Measurements from ENCODE around the gene TCERG1. TPM values are rescaled to one million over a fixed set of nuclear protein-coding genes. Genes with fewer than 3 reads are reported as not detected.

Gene TCERG1
- total RNA-seq, 2 donors from 2014 or later: 41.5 to 147 TPM

DNA sequence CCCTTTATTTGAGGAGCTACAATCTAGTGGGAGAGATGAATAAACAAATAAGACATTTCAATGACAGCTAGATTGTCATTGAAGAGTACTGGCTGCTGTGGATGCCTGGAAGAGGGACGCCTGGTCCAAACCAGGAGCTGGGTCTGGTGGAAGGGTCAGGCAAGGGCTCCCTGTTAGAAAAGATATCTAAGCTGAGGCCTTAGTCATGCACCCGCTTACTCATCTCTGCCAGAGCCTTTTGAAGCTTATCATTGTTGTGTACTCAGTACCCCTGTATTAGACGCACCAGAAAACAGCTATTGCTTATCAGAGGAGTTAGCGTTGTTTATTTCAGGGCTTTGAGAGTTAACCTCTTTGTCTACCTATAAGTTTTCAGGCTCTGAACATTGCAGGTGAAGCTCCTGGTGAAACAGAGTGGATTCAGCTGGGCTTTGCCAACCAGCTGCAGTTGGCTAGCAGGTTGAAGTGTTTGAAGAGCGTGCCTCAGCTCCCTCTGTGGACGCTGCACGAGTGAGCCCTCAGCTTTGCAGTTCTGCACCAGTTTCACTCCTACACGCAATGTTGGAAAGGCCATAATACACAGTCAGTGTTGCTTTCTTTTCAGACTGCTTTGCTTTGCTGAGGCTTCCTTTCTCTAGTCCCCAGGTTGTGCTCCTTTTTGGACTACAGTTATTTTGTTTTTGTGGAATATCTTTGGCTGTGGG, 74.4 kb downstream of the TCERG1 start:
- intact Hi-C loops (cut with DNase I): no loop called here
- no peaks in the 10 kb centered on the region for H3K4me1 ChIP-seq
- H3K36me3 ChIP-seq (replicated peaks in 1 of 2; ENCODE audit: insufficient read depth in 1 of 2, low read depth in 2 of 2): no peaks in the 10 kb centered on the region
- no peaks in the 10 kb centered on the region for H3K27me3 ChIP-seq
- ATAC-seq: no peak
- DNase-seq: no peak
- WGBS, 2 donors: 49 to 59% methylated on average over 8 of the region's 8 CpGs
- H3K4me3 ChIP-seq: no peak overlapping the region
- TF ChIP-seq, protein P1, sequence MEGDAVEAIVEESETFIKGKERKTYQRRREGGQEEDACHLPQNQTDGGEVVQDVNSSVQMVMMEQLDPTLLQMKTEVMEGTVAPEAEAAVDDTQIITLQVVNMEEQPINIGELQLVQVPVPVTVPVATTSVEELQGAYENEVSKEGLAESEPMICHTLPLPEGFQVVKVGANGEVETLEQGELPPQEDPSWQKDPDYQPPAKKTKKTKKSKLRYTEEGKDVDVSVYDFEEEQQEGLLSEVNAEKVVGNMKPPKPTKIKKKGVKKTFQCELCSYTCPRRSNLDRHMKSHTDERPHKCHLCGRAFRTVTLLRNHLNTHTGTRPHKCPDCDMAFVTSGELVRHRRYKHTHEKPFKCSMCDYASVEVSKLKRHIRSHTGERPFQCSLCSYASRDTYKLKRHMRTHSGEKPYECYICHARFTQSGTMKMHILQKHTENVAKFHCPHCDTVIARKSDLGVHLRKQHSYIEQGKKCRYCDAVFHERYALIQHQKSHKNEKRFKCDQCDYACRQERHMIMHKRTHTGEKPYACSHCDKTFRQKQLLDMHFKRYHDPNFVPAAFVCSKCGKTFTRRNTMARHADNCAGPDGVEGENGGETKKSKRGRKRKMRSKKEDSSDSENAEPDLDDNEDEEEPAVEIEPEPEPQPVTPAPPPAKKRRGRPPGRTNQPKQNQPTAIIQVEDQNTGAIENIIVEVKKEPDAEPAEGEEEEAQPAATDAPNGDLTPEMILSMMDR (IDR thresholded peaks at IDR 0.05): no peak
- TF ChIP-seq POLR2A (IDR thresholded peaks at IDR 0.05): no peak
- H3K27ac ChIP-seq: no peak overlapping the region
- H3K9me3 ChIP-seq: no peaks in the 10 kb centered on the region

DNA sequence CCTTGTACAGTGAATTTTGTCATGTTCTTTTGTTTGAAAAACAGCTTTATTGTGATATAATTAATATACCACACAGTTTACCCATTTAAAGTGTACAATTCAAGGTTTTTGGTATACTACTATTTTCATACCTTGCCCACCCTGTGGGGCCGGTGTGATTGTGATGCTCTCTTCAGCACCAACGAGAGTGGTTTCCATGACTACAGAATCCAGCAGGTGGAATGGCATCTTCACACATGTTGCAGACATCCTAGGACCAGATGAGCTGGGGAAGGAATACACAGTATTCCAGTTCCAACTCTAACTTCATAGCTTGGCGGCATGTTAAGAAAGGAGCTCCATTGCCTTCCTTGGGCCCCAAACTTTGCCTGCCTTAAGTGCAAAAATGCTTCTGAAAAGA, 76.6 kb downstream of the TCERG1 start:
- DNase-seq (no peak), ATAC-seq (no peak)
- H3K9me3 ChIP-seq: no peaks in the 10 kb centered on the region
- intact Hi-C loops (cut with DNase I): no loop called here
- H3K36me3 ChIP-seq (replicated peaks in 1 of 2; ENCODE audit: insufficient read depth in 1 of 2, low read depth in 2 of 2): no peaks in the 10 kb centered on the region
- TF ChIP-seq, protein P1 (IDR thresholded peaks at IDR 0.05): no peak
- no peak for TF ChIP-seq POLR2A (IDR thresholded peaks at IDR 0.05)
- no peak overlapping the region for H3K4me3 ChIP-seq
- WGBS, 2 donors: 66 to 79% methylated on average over 3 of the region's 3 CpGs
- no peak overlapping the region for H3K27ac ChIP-seq
- no peaks in the 10 kb centered on the region for H3K4me1 ChIP-seq
- no peaks in the 10 kb centered on the region for H3K27me3 ChIP-seq

DNA sequence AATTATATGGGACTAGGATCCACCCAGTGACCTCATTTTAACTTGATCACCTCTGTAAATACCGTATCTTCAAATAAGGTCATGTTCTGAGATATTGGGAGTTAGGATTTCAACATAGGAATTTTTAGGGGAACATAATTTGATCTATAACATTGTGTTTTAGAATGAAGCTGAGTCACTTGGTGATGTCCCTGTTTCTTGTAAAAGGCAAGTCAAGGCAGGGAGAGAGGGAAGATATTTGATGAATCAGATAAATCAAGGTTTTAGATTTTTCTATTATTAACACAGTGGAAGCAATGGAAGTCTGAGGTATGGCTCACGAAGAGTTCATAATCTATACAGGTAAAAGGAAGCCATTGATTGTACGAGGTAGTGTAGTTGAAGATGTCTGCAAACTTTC, 80.7 kb downstream of the TCERG1 start:
- DNase-seq: no peak
- H3K9me3 ChIP-seq: no peaks in the 10 kb centered on the region
- 59 to 60% methylated on average over 3 of the region's 3 CpGs for WGBS, 2 donors
- TF ChIP-seq, protein P1 (IDR thresholded peaks at IDR 0.05): no peak
- no peak for TF ChIP-seq POLR2A (IDR thresholded peaks at IDR 0.05)
- H3K36me3 ChIP-seq (replicated peaks in 1 of 2; ENCODE audit: insufficient read depth in 1 of 2, low read depth in 2 of 2): no peaks in the 10 kb centered on the region
- no peaks in the 10 kb centered on the region for H3K4me1 ChIP-seq
- no peak for ATAC-seq
- no peaks in the 10 kb centered on the region for H3K27me3 ChIP-seq
- intact Hi-C loops (cut with DNase I): no loop called here
- no peak overlapping the region for H3K27ac ChIP-seq
- no peak overlapping the region for H3K4me3 ChIP-seq

DNA sequence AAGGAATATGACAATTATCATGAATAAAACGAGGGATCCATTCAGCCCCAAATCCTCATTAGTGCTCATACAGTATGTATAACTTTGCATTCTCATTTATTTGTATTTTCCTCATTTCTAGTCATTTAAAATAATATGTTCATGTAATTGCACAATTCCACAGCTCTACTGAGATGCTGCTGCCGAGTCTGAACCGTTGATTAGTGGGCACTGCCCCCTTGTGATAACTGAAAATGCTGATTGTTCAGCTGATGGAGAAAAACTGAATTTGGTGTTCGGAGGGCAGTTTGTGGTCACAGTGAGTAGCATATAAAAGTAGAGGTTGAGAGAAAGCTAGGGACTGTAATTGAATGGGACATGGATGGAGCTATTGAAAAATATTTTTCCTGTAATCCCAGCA, 81.1 kb downstream of the TCERG1 start:
- Histone ChIP-seq H3K27me3 (no peaks in the 10 kb centered on the region), H3K36me3 (replicated peaks in 1 of 2; ENCODE audit: insufficient read depth in 1 of 2, low read depth in 2 of 2) (no peaks in the 10 kb centered on the region), H3K9me3 (no peaks in the 10 kb centered on the region), H3K4me3 (no peak overlapping the region), H3K27ac (no peak overlapping the region), H3K4me1 (no peaks in the 10 kb centered on the region)
- WGBS, 2 donors: 41 to 59% methylated on average over 4 of the region's 4 CpGs
- ATAC-seq: no peak
- no peak for TF ChIP-seq POLR2A (IDR thresholded peaks at IDR 0.05)
- TF ChIP-seq, protein P1 (IDR thresholded peaks at IDR 0.05): no peak
- no peak for DNase-seq
- intact Hi-C loops (cut with DNase I): no loop called here

DNA sequence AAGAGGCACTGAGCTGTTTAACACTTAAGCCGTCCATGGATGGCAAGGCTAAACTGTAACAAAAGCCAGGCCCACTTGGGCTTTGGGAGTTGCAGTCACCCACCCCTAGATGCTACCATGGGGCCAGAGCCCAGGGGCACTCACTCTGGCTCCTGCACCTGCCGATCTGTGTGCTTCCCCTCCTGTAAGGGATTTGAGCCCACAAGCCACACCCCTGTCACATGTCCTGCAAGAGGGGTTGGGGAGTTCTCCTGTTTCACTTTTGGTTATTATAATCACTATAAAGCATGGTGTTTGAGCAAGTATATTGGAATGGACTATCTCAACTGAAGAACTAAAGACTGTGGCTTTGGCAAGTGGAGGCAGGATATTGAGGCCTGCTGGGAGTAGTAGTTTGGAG, 82.9 kb downstream of the TCERG1 start:
- TF ChIP-seq, protein P1 (IDR thresholded peaks at IDR 0.05): no peak
- no peak for TF ChIP-seq POLR2A (IDR thresholded peaks at IDR 0.05)
- Histone ChIP-seq H3K9me3 (no peaks in the 10 kb centered on the region), H3K36me3 (replicated peaks in 1 of 2; ENCODE audit: insufficient read depth in 1 of 2, low read depth in 2 of 2) (no peaks in the 10 kb centered on the region), H3K4me1 (no peaks in the 10 kb centered on the region), H3K27me3 (no peaks in the 10 kb centered on the region), H3K27ac (no peak overlapping the region), H3K4me3 (no peak overlapping the region)
- intact Hi-C loops (cut with DNase I): no loop called here
- 64 to 83% methylated on average over 1 to 2 of the region's 2 CpGs for WGBS, 2 donors
- ATAC-seq (no peak), DNase-seq (no peak)
